WTC11 (cell line): ENCODE measurements around the gene KCNMA1. TPM values are rescaled to one million over a fixed set of nuclear protein-coding genes. Genes with fewer than 3 reads are reported as not detected.

ENCODE experiments used
- ATAC-seq: fragments of 200-7000 bp; cut with Tn5 transposase; 2 replicates; pipeline ENCODE4 v1.10.0; 2021; ENCODE audit warnings: mild to moderate bottlenecking, moderate library complexity
- CTCF ChIA-PET: fragments of 300-600 bp; sonication (Branson Sonifier 250); formaldehyde crosslinking; loops from one replicate; lab custom pipeline; 2021; ENCODE audit warnings: antibody characterized with exemption; lab: Charles Lee
- POLR2A ChIA-PET: fragments of 350-600 bp; sonication (Branson Sonifier 250); formaldehyde crosslinking; loops from one replicate; lab custom pipeline; 2021; ENCODE audit warnings: antibody characterized with exemption; lab: Charles Lee
- DNase-seq: peaks from one replicate; pipeline ENCODE4 v3.0.0; 2021; ENCODE audit warnings: low spot score
- H3K27ac Mint-ChIP-seq: 2 replicates; pipeline ENCODE4 v1.8.0; 2021; ENCODE audit warnings: mixed read lengths
- H3K27me3 Mint-ChIP-seq: 2 replicates; pipeline ENCODE4 v1.8.0; 2021; ENCODE audit warnings: low read depth, mild to moderate bottlenecking, moderate library complexity, mixed read lengths
- H3K36me3 Mint-ChIP-seq: 2 replicates; pipeline ENCODE4 v1.8.0; 2021; ENCODE audit warnings: mixed read lengths
- H3K4me1 Mint-ChIP-seq: 2 replicates; pipeline ENCODE4 v1.8.0; 2022; ENCODE audit warnings: mixed read lengths
- H3K4me3 Mint-ChIP-seq: 2 replicates; pipeline ENCODE4 v1.8.0; 2021; ENCODE audit warnings: mild to moderate bottlenecking, moderate library complexity, mixed read lengths
- H3K9me3 Mint-ChIP-seq: 2 replicates; pipeline ENCODE4 v1.8.0; 2021; ENCODE audit warnings: mixed read lengths
- ATF1 ChIP-seq: sonication (generic); formaldehyde crosslinking; IDR thresholded peaks from 2 replicates; pipeline ENCODE4 v1.8.1; 2023; ENCODE audit warnings: mild to moderate bottlenecking, moderate library complexity, missing genetic modification reagents
- CBFB ChIP-seq: sonication (generic); formaldehyde crosslinking; IDR thresholded peaks from 2 replicates; pipeline ENCODE4 v1.8.1; 2022; ENCODE audit warnings: mild to moderate bottlenecking, low read depth, missing genetic modification reagents
- CREB1 ChIP-seq: sonication (generic); formaldehyde crosslinking; IDR thresholded peaks from 2 replicates; pipeline ENCODE4 v1.8.0; 2023; ENCODE audit warnings: mild to moderate bottlenecking, missing genetic modification reagents
- CREM ChIP-seq: sonication (generic); formaldehyde crosslinking; IDR thresholded peaks from 2 replicates; pipeline ENCODE4 v1.8.1; 2022; ENCODE audit warnings: mild to moderate bottlenecking, missing genetic modification reagents, moderate library complexity
- ETV6 ChIP-seq: sonication (generic); formaldehyde crosslinking; IDR thresholded peaks from 2 replicates; pipeline ENCODE4 v1.8.1; 2022; ENCODE audit warnings: mild to moderate bottlenecking, missing genetic modification reagents
- GTF2I ChIP-seq: fragments of 250-450 bp; sonication (Bioruptor Pico); conservative IDR thresholded peaks from 2 replicates; pipeline ENCODE4 v1.4.0; 2021; ENCODE audit warnings: mild to moderate bottlenecking
- MXD4 ChIP-seq: fragments of 250-450 bp; sonication (Bioruptor Pico); IDR thresholded peaks from 2 replicates; pipeline ENCODE4 v1.8.0; 2021; ENCODE audit warnings: mild to moderate bottlenecking, moderate library complexity, borderline replicate concordance
- NFATC4 ChIP-seq: fragments of 250-450 bp; sonication (Bioruptor Pico); IDR thresholded peaks from 2 replicates; pipeline ENCODE4 v1.9.0; 2021; ENCODE audit warnings: mild to moderate bottlenecking
- NFYB ChIP-seq: sonication (generic); formaldehyde crosslinking; conservative IDR thresholded peaks from 2 replicates; pipeline ENCODE4 v1.8.0; 2022; ENCODE audit warnings: low read depth, missing genetic modification reagents
- NR2C2 ChIP-seq: sonication (generic); formaldehyde crosslinking; IDR thresholded peaks from 2 replicates; pipeline ENCODE4 v1.8.0; 2022; ENCODE audit warnings: mild to moderate bottlenecking, missing genetic modification reagents
- PRRX2 ChIP-seq: fragments of 250-450 bp; sonication (Bioruptor Pico); IDR thresholded peaks from 2 replicates; pipeline ENCODE4 v1.8.0; 2021; ENCODE audit warnings: mild to moderate bottlenecking
- RELA ChIP-seq: sonication (generic); formaldehyde crosslinking; IDR thresholded peaks from 2 replicates; pipeline ENCODE4 v1.8.1; 2022; ENCODE audit warnings: missing genetic modification reagents, mild to moderate bottlenecking, borderline replicate concordance
- SMAD4 ChIP-seq: sonication (generic); formaldehyde crosslinking; IDR thresholded peaks from 2 replicates; pipeline ENCODE4 v1.8.0; 2022; ENCODE audit warnings: mild to moderate bottlenecking, missing genetic modification reagents
- SP1 ChIP-seq: sonication (generic); formaldehyde crosslinking; conservative IDR thresholded peaks from 2 replicates; pipeline ENCODE4 v1.8.1; 2022; ENCODE audit warnings: missing genetic modification reagents
- TCF7 ChIP-seq: sonication (generic); formaldehyde crosslinking; IDR thresholded peaks from 2 replicates; pipeline ENCODE4 v1.8.0; 2022; ENCODE audit warnings: mild to moderate bottlenecking, low read depth, missing genetic modification reagents, moderate library complexity
- TEAD4 ChIP-seq: sonication (generic); formaldehyde crosslinking; IDR thresholded peaks from 2 replicates; pipeline ENCODE4 v1.8.0; 2022; ENCODE audit warnings: mild to moderate bottlenecking, missing genetic modification reagents
- TP53 ChIP-seq: sonication (generic); formaldehyde crosslinking; IDR thresholded peaks from 2 replicates; pipeline ENCODE4 v1.8.1; 2023; ENCODE audit warnings: mild to moderate bottlenecking, missing genetic modification reagents
- ZNF138 ChIP-seq: sonication (generic); formaldehyde crosslinking; conservative IDR thresholded peaks from 2 replicates; pipeline ENCODE4 v1.8.1; 2022; ENCODE audit warnings: mild to moderate bottlenecking, moderate library complexity, missing genetic modification reagents
- ZNF396 ChIP-seq: fragments of 250-450 bp; sonication (Bioruptor Pico); IDR thresholded peaks from 2 replicates; pipeline ENCODE4 v1.8.0; 2021; ENCODE audit warnings: mild to moderate bottlenecking, moderate library complexity, borderline replicate concordance
- ZSCAN18 ChIP-seq: fragments of 250-450 bp; sonication (Bioruptor Pico); IDR thresholded peaks from 2 replicates; pipeline ENCODE4 v2.1.2; 2022; ENCODE audit warnings: mild to moderate bottlenecking, moderate library complexity
- total RNA-seq: library from RNA; stranded (reverse); gene quantifications from 3 replicates; pipeline ENCODE4 v1.2.3, GENCODE V29; 2021
- TF ChIP-seq, protein P1 (sequence below): sonication (generic); formaldehyde crosslinking; IDR thresholded peaks from 2 replicates; pipeline ENCODE4 v1.8.1; 2023; ENCODE audit warnings: mild to moderate bottlenecking, missing genetic modification reagents
- TF ChIP-seq, protein P2 (sequence below): sonication (generic); formaldehyde crosslinking; IDR thresholded peaks from 2 replicates; pipeline ENCODE4 v1.8.1; 2022; ENCODE audit warnings: low read depth, mild to moderate bottlenecking, moderate library complexity, missing genetic modification reagents, borderline replicate concordance
- TF ChIP-seq, protein P3 (sequence below): sonication (generic); formaldehyde crosslinking; conservative IDR thresholded peaks from 2 replicates; pipeline ENCODE4 v1.8.1; 2022; ENCODE audit warnings: mild to moderate bottlenecking, missing genetic modification reagents
- TF ChIP-seq, protein P4 (sequence below): sonication (generic); formaldehyde crosslinking; IDR thresholded peaks from 2 replicates; pipeline ENCODE4 v1.8.0; 2023; ENCODE audit warnings: missing genetic modification reagents
- TF ChIP-seq, protein P5 (sequence below): sonication (generic); formaldehyde crosslinking; IDR thresholded peaks from 2 replicates; pipeline ENCODE4 v1.8.0; 2022; ENCODE audit warnings: mild to moderate bottlenecking, missing genetic modification reagents

Gene KCNMA1
- total RNA-seq, 1 experiment from 2014 or later, result 7.3 TPM

DNA sequence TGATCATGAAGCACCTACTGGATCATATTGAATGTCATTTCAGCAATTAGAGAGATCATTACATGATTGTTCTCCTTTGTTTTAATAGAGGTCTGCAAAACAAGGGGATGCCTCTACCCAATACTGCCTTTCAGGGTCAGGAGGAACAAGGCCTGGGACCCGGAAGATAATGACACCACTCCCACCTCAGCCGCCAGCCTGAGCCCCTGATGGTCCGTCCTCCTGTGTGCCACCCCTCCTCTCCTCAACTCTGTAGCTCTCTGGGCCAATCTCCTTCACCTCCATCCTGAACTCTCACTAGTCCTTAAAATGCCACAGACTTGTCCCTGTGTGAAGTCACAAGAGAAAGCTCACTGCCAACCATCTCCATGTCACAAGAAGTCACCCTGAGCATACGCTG lies 38.0 kb downstream of the KCNMA1 start:
- POLR2A ChIA-PET, result no interaction called here

GRCh38 chr10:77598606-77599005 lies 39.0 kb downstream of the KCNMA1 start:
- Mint-ChIP-seq H3K27ac (no peak overlapping the region; the same call in 1 of the 2 replicates), H3K36me3 (no peaks in the 10 kb centered on the region), H3K27me3 (no peaks in the 10 kb centered on the region), H3K9me3 (peaks cover 3% of the 10 kb centered on the region; the same call in 1 of the 2 replicates), H3K4me1 (peaks cover 14% of the 10 kb centered on the region), H3K4me3 (no peak overlapping the region)
- CTCF ChIA-PET, result no interaction called here
- DNase-seq (no peak), ATAC-seq (no peak)
- POLR2A ChIA-PET, result no interaction called here
- TF ChIP-seq, protein P1, sequence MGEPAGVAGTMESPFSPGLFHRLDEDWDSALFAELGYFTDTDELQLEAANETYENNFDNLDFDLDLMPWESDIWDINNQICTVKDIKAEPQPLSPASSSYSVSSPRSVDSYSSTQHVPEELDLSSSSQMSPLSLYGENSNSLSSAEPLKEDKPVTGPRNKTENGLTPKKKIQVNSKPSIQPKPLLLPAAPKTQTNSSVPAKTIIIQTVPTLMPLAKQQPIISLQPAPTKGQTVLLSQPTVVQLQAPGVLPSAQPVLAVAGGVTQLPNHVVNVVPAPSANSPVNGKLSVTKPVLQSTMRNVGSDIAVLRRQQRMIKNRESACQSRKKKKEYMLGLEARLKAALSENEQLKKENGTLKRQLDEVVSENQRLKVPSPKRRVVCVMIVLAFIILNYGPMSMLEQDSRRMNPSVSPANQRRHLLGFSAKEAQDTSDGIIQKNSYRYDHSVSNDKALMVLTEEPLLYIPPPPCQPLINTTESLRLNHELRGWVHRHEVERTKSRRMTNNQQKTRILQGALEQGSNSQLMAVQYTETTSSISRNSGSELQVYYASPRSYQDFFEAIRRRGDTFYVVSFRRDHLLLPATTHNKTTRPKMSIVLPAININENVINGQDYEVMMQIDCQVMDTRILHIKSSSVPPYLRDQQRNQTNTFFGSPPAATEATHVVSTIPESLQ (CRISPR knock-in tag), result no peak
- TF ChIP-seq PRRX2 (CRISPR knock-in tag) (no peak), TP53 (no peak), ZNF138 (CRISPR knock-in tag) (no peak), ATF1 (CRISPR knock-in tag) (no peak), GTF2I (no peak), SMAD4 (CRISPR knock-in tag) (no peak)
- TF ChIP-seq, protein P2, sequence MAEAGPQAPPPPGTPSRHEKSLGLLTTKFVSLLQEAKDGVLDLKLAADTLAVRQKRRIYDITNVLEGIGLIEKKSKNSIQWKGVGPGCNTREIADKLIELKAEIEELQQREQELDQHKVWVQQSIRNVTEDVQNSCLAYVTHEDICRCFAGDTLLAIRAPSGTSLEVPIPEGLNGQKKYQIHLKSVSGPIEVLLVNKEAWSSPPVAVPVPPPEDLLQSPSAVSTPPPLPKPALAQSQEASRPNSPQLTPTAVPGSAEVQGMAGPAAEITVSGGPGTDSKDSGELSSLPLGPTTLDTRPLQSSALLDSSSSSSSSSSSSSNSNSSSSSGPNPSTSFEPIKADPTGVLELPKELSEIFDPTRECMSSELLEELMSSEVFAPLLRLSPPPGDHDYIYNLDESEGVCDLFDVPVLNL (CRISPR knock-in tag), result no peak
- TF ChIP-seq, protein P3, sequence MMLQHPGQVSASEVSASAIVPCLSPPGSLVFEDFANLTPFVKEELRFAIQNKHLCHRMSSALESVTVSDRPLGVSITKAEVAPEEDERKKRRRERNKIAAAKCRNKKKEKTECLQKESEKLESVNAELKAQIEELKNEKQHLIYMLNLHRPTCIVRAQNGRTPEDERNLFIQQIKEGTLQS (CRISPR knock-in tag), result no peak

More for the DNA sequence above, 38.0 kb downstream of the KCNMA1 start:
- no peak for DNase-seq
- ATAC-seq, result no peak
- Mint-ChIP-seq H3K9me3 (peaks cover 3% of the 10 kb centered on the region; the same call in 1 of the 2 replicates), H3K27me3 (no peaks in the 10 kb centered on the region), H3K4me1 (peaks cover 14% of the 10 kb centered on the region), H3K36me3 (no peaks in the 10 kb centered on the region), H3K4me3 (no peak overlapping the region), H3K27ac (no peak overlapping the region)
- CTCF ChIA-PET, result interaction anchor here (0.8 kb wide), 1 partner anchor 426 kb away, joined by 3 read pairs; no protein-coding TSS in a partner anchor
- TF ChIP-seq ZSCAN18 (CRISPR knock-in tag) (no peak), CREB1 (no peak), CREM (CRISPR knock-in tag) (no peak), ATF1 (CRISPR knock-in tag) (no peak), TCF7 (CRISPR knock-in tag) (no peak), NFYB (no peak), MXD4 (no peak), RELA (CRISPR knock-in tag) (no peak), TEAD4 (CRISPR knock-in tag) (no peak), GTF2I (no peak), TP53 (no peak), ETV6 (CRISPR knock-in tag) (no peak), NR2C2 (no peak), ZNF396 (CRISPR knock-in tag) (no peak), SP1 (CRISPR knock-in tag) (no peak), CBFB (CRISPR knock-in tag) (no peak), NFATC4 (CRISPR knock-in tag) (no peak)
- TF ChIP-seq, protein P4, sequence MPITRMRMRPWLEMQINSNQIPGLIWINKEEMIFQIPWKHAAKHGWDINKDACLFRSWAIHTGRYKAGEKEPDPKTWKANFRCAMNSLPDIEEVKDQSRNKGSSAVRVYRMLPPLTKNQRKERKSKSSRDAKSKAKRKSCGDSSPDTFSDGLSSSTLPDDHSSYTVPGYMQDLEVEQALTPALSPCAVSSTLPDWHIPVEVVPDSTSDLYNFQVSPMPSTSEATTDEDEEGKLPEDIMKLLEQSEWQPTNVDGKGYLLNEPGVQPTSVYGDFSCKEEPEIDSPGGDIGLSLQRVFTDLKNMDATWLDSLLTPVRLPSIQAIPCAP (CRISPR knock-in tag), result no peak
- TF ChIP-seq, protein P5, sequence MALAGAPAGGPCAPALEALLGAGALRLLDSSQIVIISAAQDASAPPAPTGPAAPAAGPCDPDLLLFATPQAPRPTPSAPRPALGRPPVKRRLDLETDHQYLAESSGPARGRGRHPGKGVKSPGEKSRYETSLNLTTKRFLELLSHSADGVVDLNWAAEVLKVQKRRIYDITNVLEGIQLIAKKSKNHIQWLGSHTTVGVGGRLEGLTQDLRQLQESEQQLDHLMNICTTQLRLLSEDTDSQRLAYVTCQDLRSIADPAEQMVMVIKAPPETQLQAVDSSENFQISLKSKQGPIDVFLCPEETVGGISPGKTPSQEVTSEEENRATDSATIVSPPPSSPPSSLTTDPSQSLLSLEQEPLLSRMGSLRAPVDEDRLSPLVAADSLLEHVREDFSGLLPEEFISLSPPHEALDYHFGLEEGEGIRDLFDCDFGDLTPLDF, result no peak
